ENCODE measurements around the gene ACOD1.

DNA sequence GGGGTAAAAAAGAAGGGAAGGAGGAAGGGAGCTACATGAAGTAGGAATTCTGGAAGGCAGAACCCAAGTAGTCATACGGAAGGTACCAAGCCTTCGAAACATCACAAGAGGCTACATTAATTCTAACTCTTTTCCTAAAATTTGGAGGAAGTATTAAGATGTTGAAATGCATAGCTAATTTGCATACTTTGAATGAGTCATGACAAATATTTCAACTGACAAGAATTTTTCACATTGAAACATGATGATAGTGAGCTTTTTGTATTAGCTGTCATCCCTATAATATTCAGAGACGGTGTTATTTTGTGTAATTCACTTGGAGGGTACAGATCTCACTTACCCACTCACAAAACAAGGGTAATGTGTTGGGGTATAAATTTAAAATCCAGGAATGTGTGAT, 9.1 kb upstream of the ACOD1 start:
- TF ChIP-seq, protein P1, sequence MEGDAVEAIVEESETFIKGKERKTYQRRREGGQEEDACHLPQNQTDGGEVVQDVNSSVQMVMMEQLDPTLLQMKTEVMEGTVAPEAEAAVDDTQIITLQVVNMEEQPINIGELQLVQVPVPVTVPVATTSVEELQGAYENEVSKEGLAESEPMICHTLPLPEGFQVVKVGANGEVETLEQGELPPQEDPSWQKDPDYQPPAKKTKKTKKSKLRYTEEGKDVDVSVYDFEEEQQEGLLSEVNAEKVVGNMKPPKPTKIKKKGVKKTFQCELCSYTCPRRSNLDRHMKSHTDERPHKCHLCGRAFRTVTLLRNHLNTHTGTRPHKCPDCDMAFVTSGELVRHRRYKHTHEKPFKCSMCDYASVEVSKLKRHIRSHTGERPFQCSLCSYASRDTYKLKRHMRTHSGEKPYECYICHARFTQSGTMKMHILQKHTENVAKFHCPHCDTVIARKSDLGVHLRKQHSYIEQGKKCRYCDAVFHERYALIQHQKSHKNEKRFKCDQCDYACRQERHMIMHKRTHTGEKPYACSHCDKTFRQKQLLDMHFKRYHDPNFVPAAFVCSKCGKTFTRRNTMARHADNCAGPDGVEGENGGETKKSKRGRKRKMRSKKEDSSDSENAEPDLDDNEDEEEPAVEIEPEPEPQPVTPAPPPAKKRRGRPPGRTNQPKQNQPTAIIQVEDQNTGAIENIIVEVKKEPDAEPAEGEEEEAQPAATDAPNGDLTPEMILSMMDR (IDR thresholded peaks at IDR 0.05; ENCODE audit: low read depth, low read length), result no peak
- no peak for TF ChIP-seq EZH2phosphoT487 (IDR thresholded peaks at IDR 0.05; ENCODE audit: low read depth)
